Left ventricle myocardium inferior (tissue), 1 donor: ENCODE results near the gene COG8. TPM values are rescaled to one million over a fixed set of nuclear protein-coding genes. Genes with fewer than 3 reads are reported as not detected.

Source experiments
- DNase-seq: peaks from one replicate; pipeline ENCODE4 v3.0.0-alpha.2; 2020
- H3K27ac ChIP-seq: fragments of 200-600 bp; replicated peaks from 2 replicates; pipeline ENCODE4 v1.8.0; 2021
- H3K27me3 ChIP-seq: fragments of 200-600 bp; 2 replicates; pipeline ENCODE4 v1.8.0; 2021; ENCODE audit warnings: low read depth
- H3K36me3 ChIP-seq: fragments of 200-600 bp; 2 replicates; pipeline ENCODE4 v1.8.0; 2021
- H3K4me1 ChIP-seq: fragments of 200-600 bp; 2 replicates; pipeline ENCODE4 v1.8.0; 2021
- H3K4me3 ChIP-seq: fragments of 200-600 bp; 2 replicates; pipeline ENCODE4 v1.8.0; 2021; ENCODE audit warnings: mild to moderate bottlenecking, moderate library complexity
- H3K9me3 ChIP-seq: fragments of 200-600 bp; replicated peaks from 2 replicates; pipeline ENCODE4 v1.8.0; 2021
- CTCF ChIP-seq: fragments of 200-600 bp; IDR thresholded peaks from 2 replicates; pipeline ENCODE4 v1.8.0; 2021; ENCODE audit warnings: antibody characterized with exemption, mild to moderate bottlenecking, borderline replicate concordance
- intact Hi-C: fragments of 100-400 bp; cut with micrococcal nuclease; formaldehyde crosslinking; loops from one replicate; pipeline ENCODE4 v1.11.0; 2022
- total RNA-seq: library from RNA; stranded (reverse); fragmentation: NEBNext Ultra II Directional; extraction: Animal tissue kit (Norgen Biotek cat#: 25700); gene quantifications from one replicate; pipeline ENCODE4 v1.2.1, GENCODE V29; 2021
- donor health status: DM: no; HTN: yes; CAD: no; lungs with severe emphysema.

The COG8 gene
- total RNA-seq, 1 donor from 2014 or later: 24.1 TPM

GRCh38 chr16:69345923-69346322, 6.6 kb upstream of the COG8 start:
- no peak for DNase-seq
- H3K4me1 ChIP-seq: peaks cover 5% of the 10 kb centered on the region

GRCh38 chr16:69344171-69344570, 4.8 kb upstream of the COG8 start:
- no peak overlapping the region for H3K27ac ChIP-seq
- peaks cover 33% of the 10 kb centered on the region for H3K36me3 ChIP-seq
- H3K4me1 ChIP-seq: peaks cover 21% of the 10 kb centered on the region
- TF ChIP-seq CTCF: no peak
- no peak for DNase-seq
- H3K4me3 ChIP-seq: no peak overlapping the region
- no peaks in the 10 kb centered on the region for H3K9me3 ChIP-seq
- H3K27me3 ChIP-seq: no peaks in the 10 kb centered on the region
- intact Hi-C loops: no loop called here

More at GRCh38 chr16:69345923-69346322, 6.6 kb upstream of the COG8 start:
- peaks cover 41% of the 10 kb centered on the region for H3K36me3 ChIP-seq
- H3K9me3 ChIP-seq: no peaks in the 10 kb centered on the region
- intact Hi-C loops: no loop called here
- H3K27me3 ChIP-seq: no peaks in the 10 kb centered on the region
- TF ChIP-seq CTCF: no peak
- no peak overlapping the region for H3K27ac ChIP-seq
- H3K4me3 ChIP-seq: no peak overlapping the region

- intact Hi-C loops: no loop called here
- no peak for DNase-seq
- peaks cover 41% of the 10 kb centered on the region for H3K4me1 ChIP-seq
- H3K27me3 ChIP-seq: no peaks in the 10 kb centered on the region
- peaks cover 52% of the 10 kb centered on the region for H3K36me3 ChIP-seq
- no peaks in the 10 kb centered on the region for H3K9me3 ChIP-seq
- no peak for TF ChIP-seq CTCF
- peak overlapping the region; percentile 93 for H3K4me3 ChIP-seq
- peak overlapping the region; percentile 95 for H3K27ac ChIP-seq
Observed at GRCh38 chr16:69340095-69340644, 806 bp upstream of the COG8 start.

- Histone ChIP-seq H3K27ac (peak overlapping the region; percentile 95), H3K4me1 (peaks cover 41% of the 10 kb centered on the region), H3K36me3 (peaks cover 62% of the 10 kb centered on the region), H3K4me3 (peak overlapping the region; percentile 93), H3K27me3 (no peaks in the 10 kb centered on the region), H3K9me3 (no peaks in the 10 kb centered on the region)
- intact Hi-C loops: no loop called here
- DNase-seq: no peak
- no peak for TF ChIP-seq CTCF
Observed at GRCh38 chr16:69338557-69339288, 641 bp downstream of the COG8 start.

GRCh38 chr16:69334696-69335095, 4.7 kb downstream of the COG8 start:
- H3K36me3 ChIP-seq: peaks cover 55% of the 10 kb centered on the region
- no peaks in the 10 kb centered on the region for H3K9me3 ChIP-seq
- H3K27ac ChIP-seq: no peak overlapping the region
- no peak for TF ChIP-seq CTCF
- no peak overlapping the region for H3K4me3 ChIP-seq
- intact Hi-C loops: no loop called here
- DNase-seq: no peak
- peaks cover 45% of the 10 kb centered on the region for H3K4me1 ChIP-seq
- no peaks in the 10 kb centered on the region for H3K27me3 ChIP-seq
